SK-N-MC (cell line): Measurements from ENCODE around the gene BTBD16.

Source experiments
- EZH2 ChIP-seq: fragments of 200-600 bp; sonication (generic); IDR thresholded peaks from one replicate; pipeline ENCODE4 v1.6.1; 2017; ENCODE audit warnings: antibody characterized with exemption
- FOXP2 ChIP-seq: optimal IDR thresholded peaks from 2 replicates; pipeline ENCODE3; 2011; ENCODE audit warnings: mild to moderate bottlenecking, moderate library complexity; ENCODE audit not compliant: insufficient read depth; ENCODE audit errors: extremely low read length, control extremely low read depth
- POLR2AphosphoS5 ChIP-seq: IDR thresholded peaks from 2 replicates; pipeline ENCODE4 v1.6.1; 2012; ENCODE audit warnings: mild to moderate bottlenecking, low read depth, low read length, borderline replicate concordance

DNA sequence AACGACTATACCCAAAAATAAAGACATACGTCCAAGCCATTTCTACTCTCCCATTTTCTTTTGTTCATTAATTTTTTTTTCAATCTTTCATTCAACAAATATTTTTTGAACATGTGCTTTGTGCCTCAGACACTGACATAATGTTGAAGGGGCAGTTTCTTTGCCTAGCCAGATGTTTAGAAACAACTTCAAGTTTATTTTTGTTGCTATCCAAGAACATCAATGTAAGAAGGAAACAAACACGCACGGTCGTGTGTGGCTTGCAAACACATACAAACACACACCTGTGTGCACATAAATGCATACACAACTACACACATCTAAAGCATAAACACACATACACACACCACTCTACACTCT, 39.9 kb downstream of the BTBD16 start:
- TF ChIP-seq POLR2AphosphoS5 (no peak), EZH2 (no peak), FOXP2 (no peak)
